Right lobe of liver (tissue), 4 donors: Measurements from ENCODE around the gene DYSF.

Source experiments
- CTCF ChIP-seq, 4 donors: fragments of 200-600 bp in 3 of 4; fragments of 450-650 bp in 1 of 4; IDR thresholded peaks; one replicate each; pipeline versions ENCODE4 v1.5.1 to v1.8.0; 2016 to 2022; ENCODE audit warnings: antibody characterized with exemption in 4 of 4, mild to moderate bottlenecking in 2 of 4
- POLR2A ChIP-seq: fragments of 450-650 bp; IDR thresholded peaks from one replicate; pipeline ENCODE4 v1.6.1; 2017; ENCODE audit warnings: antibody characterized with exemption, mild to moderate bottlenecking
- donor health status: DM: no; HTN: no; CAD: no.
- donor health status: DM: no; HTN: no; CAD: no.
- donor health status: DM: no; HTN: yes; CAD: no.

- TF ChIP-seq CTCF (IDR thresholded peaks at IDR 0.05) (no peak), POLR2A (no peak)
Observed at GRCh38 chr2:71659868-71660518, 206.6 kb downstream of the DYSF start.
